GM23338 (cell line): ENCODE results near the gene TMEM92.

ENCODE experiments used
- CREB1 ChIP-seq: fragments of 250-450 bp; sonication (Bioruptor Pico); IDR thresholded peaks from 2 replicates; pipeline ENCODE4 v1.5.0; 2020; ENCODE audit warnings: low read depth, mild to moderate bottlenecking, moderate library complexity
- EZH2 ChIP-seq: fragments of 200-600 bp; sonication (generic); IDR thresholded peaks from one replicate; pipeline ENCODE4 v1.8.0; 2017; ENCODE audit warnings: antibody characterized with exemption, mild to moderate bottlenecking, low read depth; ENCODE audit not compliant: unreplicated experiment
- EZH2phosphoT487 ChIP-seq: fragments of 200-600 bp; sonication (generic); IDR thresholded peaks from one replicate; pipeline ENCODE4 v1.8.1; 2018; ENCODE audit warnings: antibody characterized with exemption; ENCODE audit not compliant: unreplicated experiment
- JUNB ChIP-seq: IDR thresholded peaks from one replicate; pipeline ENCODE4 v1.6.1; 2016; ENCODE audit warnings: antibody characterized with exemption; ENCODE audit not compliant: unreplicated experiment
- POLR2AphosphoS5 ChIP-seq: IDR thresholded peaks from 2 replicates; pipeline ENCODE4 v1.6.1; 2016; ENCODE audit warnings: antibody characterized with exemption, low read depth
- STAT1 ChIP-seq: IDR thresholded peaks from one replicate; pipeline ENCODE4 v1.6.1; 2016; ENCODE audit warnings: antibody characterized with exemption; ENCODE audit not compliant: unreplicated experiment
- TF ChIP-seq, protein P1 (sequence below): IDR thresholded peaks from 2 replicates; pipeline ENCODE4 v1.6.1; 2016; ENCODE audit warnings: antibody characterized with exemption
- TF ChIP-seq, protein P2 (sequence below), 2 experiments: fragments of 200-600 bp in 1 of 2; sonication (generic) in 1 of 2; conservative IDR thresholded peaks; 2 replicates each; pipeline versions ENCODE4 v1.5.1 to v1.6.1; 2016 to 2017; ENCODE audit warnings: antibody characterized with exemption in 2 of 2, low read depth in 2 of 2, mild to moderate bottlenecking in 2 of 2, moderate library complexity in 1 of 2
- TF ChIP-seq, protein P3 (sequence below): IDR thresholded peaks from one replicate; pipeline ENCODE4 v1.6.1; 2018; ENCODE audit warnings: antibody characterized with exemption; ENCODE audit not compliant: unreplicated experiment
- TF ChIP-seq, protein P4 (sequence below): fragments of 250-450 bp; sonication (Bioruptor Pico); IDR thresholded peaks from 2 replicates; pipeline ENCODE4 v1.5.0; 2020; ENCODE audit warnings: mild to moderate bottlenecking, moderate library complexity

DNA sequence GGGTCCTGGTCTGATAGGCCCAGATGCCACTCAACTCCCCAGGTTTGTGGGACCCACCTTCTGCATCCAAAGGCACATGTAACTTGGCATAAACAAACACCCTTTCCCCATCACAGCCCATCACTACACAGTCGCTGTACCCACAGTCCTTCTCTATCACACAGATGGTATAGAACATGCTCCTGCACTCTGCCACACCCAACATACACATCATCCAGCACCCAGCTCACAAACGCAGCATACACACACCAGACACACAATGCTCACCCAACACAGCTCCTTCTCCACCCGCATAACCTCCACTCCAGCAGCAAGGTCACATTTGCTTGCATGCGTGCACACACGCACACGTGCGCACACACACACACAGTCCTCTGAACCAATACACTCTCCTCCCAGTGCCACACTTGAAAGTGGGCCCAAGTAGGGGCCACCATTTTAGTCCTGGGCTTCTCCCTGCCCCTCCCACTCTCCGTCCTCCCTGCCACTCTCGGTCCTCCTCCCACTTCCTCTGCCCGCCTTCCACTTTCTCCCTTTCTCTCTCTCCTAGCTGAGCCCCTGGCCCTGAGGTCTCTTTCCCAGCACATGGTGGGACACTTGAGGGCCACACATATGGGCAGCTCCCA, 8.5 kb upstream of the TMEM92 start:
- TF ChIP-seq EZH2phosphoT487 (no peak), EZH2 (no peak), POLR2AphosphoS5 (no peak), CREB1 (no peak), JUNB (no peak), STAT1 (no peak)
- TF ChIP-seq, protein P1, sequence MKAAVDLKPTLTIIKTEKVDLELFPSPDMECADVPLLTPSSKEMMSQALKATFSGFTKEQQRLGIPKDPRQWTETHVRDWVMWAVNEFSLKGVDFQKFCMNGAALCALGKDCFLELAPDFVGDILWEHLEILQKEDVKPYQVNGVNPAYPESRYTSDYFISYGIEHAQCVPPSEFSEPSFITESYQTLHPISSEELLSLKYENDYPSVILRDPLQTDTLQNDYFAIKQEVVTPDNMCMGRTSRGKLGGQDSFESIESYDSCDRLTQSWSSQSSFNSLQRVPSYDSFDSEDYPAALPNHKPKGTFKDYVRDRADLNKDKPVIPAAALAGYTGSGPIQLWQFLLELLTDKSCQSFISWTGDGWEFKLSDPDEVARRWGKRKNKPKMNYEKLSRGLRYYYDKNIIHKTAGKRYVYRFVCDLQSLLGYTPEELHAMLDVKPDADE, result no peak
- TF ChIP-seq, protein P2, sequence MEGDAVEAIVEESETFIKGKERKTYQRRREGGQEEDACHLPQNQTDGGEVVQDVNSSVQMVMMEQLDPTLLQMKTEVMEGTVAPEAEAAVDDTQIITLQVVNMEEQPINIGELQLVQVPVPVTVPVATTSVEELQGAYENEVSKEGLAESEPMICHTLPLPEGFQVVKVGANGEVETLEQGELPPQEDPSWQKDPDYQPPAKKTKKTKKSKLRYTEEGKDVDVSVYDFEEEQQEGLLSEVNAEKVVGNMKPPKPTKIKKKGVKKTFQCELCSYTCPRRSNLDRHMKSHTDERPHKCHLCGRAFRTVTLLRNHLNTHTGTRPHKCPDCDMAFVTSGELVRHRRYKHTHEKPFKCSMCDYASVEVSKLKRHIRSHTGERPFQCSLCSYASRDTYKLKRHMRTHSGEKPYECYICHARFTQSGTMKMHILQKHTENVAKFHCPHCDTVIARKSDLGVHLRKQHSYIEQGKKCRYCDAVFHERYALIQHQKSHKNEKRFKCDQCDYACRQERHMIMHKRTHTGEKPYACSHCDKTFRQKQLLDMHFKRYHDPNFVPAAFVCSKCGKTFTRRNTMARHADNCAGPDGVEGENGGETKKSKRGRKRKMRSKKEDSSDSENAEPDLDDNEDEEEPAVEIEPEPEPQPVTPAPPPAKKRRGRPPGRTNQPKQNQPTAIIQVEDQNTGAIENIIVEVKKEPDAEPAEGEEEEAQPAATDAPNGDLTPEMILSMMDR (conservative IDR thresholded peaks at IDR 0.05; ENCODE audit: low read depth in 2 of 2), result no peak
- TF ChIP-seq, protein P3, sequence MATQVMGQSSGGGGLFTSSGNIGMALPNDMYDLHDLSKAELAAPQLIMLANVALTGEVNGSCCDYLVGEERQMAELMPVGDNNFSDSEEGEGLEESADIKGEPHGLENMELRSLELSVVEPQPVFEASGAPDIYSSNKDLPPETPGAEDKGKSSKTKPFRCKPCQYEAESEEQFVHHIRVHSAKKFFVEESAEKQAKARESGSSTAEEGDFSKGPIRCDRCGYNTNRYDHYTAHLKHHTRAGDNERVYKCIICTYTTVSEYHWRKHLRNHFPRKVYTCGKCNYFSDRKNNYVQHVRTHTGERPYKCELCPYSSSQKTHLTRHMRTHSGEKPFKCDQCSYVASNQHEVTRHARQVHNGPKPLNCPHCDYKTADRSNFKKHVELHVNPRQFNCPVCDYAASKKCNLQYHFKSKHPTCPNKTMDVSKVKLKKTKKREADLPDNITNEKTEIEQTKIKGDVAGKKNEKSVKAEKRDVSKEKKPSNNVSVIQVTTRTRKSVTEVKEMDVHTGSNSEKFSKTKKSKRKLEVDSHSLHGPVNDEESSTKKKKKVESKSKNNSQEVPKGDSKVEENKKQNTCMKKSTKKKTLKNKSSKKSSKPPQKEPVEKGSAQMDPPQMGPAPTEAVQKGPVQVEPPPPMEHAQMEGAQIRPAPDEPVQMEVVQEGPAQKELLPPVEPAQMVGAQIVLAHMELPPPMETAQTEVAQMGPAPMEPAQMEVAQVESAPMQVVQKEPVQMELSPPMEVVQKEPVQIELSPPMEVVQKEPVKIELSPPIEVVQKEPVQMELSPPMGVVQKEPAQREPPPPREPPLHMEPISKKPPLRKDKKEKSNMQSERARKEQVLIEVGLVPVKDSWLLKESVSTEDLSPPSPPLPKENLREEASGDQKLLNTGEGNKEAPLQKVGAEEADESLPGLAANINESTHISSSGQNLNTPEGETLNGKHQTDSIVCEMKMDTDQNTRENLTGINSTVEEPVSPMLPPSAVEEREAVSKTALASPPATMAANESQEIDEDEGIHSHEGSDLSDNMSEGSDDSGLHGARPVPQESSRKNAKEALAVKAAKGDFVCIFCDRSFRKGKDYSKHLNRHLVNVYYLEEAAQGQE, result no peak
- TF ChIP-seq, protein P4, sequence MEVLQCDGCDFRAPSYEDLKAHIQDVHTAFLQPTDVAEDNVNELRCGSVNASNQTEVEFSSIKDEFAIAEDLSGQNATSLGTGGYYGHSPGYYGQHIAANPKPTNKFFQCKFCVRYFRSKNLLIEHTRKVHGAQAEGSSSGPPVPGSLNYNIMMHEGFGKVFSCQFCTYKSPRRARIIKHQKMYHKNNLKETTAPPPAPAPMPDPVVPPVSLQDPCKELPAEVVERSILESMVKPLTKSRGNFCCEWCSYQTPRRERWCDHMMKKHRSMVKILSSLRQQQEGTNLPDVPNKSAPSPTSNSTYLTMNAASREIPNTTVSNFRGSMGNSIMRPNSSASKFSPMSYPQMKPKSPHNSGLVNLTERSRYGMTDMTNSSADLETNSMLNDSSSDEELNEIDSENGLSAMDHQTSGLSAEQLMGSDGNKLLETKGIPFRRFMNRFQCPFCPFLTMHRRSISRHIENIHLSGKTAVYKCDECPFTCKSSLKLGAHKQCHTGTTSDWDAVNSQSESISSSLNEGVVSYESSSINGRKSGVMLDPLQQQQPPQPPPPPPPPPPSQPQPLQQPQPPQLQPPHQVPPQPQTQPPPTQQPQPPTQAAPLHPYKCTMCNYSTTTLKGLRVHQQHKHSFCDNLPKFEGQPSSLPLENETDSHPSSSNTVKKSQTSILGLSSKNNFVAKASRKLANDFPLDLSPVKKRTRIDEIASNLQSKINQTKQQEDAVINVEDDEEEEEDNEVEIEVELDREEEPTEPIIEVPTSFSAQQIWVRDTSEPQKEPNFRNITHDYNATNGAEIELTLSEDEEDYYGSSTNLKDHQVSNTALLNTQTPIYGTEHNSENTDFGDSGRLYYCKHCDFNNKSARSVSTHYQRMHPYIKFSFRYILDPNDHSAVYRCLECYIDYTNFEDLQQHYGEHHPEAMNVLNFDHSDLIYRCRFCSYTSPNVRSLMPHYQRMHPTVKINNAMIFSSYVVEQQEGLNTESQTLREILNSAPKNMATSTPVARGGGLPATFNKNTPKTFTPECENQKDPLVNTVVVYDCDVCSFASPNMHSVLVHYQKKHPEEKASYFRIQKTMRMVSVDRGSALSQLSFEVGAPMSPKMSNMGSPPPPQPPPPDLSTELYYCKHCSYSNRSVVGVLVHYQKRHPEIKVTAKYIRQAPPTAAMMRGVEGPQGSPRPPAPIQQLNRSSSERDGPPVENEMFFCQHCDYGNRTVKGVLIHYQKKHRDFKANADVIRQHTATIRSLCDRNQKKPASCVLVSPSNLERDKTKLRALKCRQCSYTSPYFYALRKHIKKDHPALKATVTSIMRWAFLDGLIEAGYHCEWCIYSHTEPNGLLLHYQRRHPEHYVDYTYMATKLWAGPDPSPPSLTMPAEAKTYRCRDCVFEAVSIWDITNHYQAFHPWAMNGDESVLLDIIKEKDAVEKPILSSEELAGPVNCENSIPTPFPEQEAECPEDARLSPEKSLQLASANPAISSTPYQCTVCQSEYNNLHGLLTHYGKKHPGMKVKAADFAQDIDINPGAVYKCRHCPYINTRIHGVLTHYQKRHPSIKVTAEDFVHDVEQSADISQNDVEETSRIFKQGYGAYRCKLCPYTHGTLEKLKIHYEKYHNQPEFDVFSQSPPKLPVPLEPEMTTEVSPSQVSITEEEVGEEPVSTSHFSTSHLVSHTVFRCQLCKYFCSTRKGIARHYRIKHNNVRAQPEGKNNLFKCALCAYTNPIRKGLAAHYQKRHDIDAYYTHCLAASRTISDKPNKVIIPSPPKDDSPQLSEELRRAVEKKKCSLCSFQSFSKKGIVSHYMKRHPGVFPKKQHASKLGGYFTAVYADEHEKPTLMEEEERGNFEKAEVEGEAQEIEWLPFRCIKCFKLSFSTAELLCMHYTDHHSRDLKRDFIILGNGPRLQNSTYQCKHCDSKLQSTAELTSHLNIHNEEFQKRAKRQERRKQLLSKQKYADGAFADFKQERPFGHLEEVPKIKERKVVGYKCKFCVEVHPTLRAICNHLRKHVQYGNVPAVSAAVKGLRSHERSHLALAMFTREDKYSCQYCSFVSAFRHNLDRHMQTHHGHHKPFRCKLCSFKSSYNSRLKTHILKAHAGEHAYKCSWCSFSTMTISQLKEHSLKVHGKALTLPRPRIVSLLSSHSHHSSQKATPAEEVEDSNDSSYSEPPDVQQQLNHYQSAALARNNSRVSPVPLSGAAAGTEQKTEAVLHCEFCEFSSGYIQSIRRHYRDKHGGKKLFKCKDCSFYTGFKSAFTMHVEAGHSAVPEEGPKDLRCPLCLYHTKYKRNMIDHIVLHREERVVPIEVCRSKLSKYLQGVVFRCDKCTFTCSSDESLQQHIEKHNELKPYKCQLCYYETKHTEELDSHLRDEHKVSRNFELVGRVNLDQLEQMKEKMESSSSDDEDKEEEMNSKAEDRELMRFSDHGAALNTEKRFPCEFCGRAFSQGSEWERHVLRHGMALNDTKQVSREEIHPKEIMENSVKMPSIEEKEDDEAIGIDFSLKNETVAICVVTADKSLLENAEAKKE (CRISPR knock-in tag), result no peak
